ENCODE measurements around the gene PKNOX1. TPM values are rescaled to one million over a fixed set of nuclear protein-coding genes. Genes with fewer than 3 reads are reported as not detected.
"Not testable (repeated sequence)": the region's sequence is repeated elsewhere in the genome, so short reads cannot be mapped to it uniquely, and the experiment has no call there.

PKNOX1 gene
- 10 to 100 TPM; 16.8 to 23.2 TPM for total RNA-seq
- 10 to 100 TPM; 21.6 to 32.0 (median 26.7) TPM for polyA plus RNA-seq (ENCODE audit: insufficient read length in 6 of 6)
- long read RNA-seq, donor 1, full-length matches to known transcripts = 2 of 2 reads
- long read RNA-seq, donor 1, partial matches to known transcripts = 0 of 2 reads
- long read RNA-seq, donor 1, other reads (novel, unspliced or antisense) = 0 of 2 reads
- long read RNA-seq, donor 2, full-length matches to known transcripts = 3 of 3 reads
- long read RNA-seq, donor 2, partial matches to known transcripts = 0 of 3 reads
- long read RNA-seq, donor 2, other reads (novel, unspliced or antisense) = 0 of 3 reads
- long read RNA-seq, donor 3, full-length matches to known transcripts = 5 of 5 reads
- long read RNA-seq, donor 3, partial matches to known transcripts = 0 of 5 reads
- long read RNA-seq, donor 3, other reads (novel, unspliced or antisense) = 0 of 5 reads
- long read RNA-seq, donor 4, partial matches to known transcripts = 3 of 4 reads
- long read RNA-seq, donor 4, other reads (novel, unspliced or antisense) = 1 of 4 reads
- long read RNA-seq, donor 5, full-length matches to known transcripts = 4 of 4 reads
- long read RNA-seq, donor 5, partial matches to known transcripts = 0 of 4 reads
- long read RNA-seq, donor 5, other reads (novel, unspliced or antisense) = 0 of 4 reads
- long read RNA-seq, donor 6, full-length matches to known transcripts = 8 of 8 reads
- long read RNA-seq, donor 6, partial matches to known transcripts = 0 of 8 reads
- long read RNA-seq, donor 6, other reads (novel, unspliced or antisense) = 0 of 8 reads
- long read RNA-seq, donor 7 = 0 reads
- long read RNA-seq, donor 8, full-length matches to known transcripts = 8 of 193 reads
- long read RNA-seq, donor 8, partial matches to known transcripts = 42 of 193 reads
- long read RNA-seq, donor 8, other reads (novel, unspliced or antisense) = 143 of 193 reads
- long read RNA-seq, donor 9 = 0 reads
- long read RNA-seq, donor 10, full-length matches to known transcripts = 6 of 12 reads
- long read RNA-seq, donor 10, partial matches to known transcripts = 2 of 12 reads
- long read RNA-seq, donor 10, other reads (novel, unspliced or antisense) = 4 of 12 reads
- long read RNA-seq, donor 11, full-length matches to known transcripts = 8 of 8 reads
- long read RNA-seq, donor 11, partial matches to known transcripts = 0 of 8 reads
- long read RNA-seq, donor 11, other reads (novel, unspliced or antisense) = 0 of 8 reads
- long read RNA-seq, donor 12, full-length matches to known transcripts = 4 of 142 reads
- long read RNA-seq, donor 12, partial matches to known transcripts = 60 of 142 reads
- long read RNA-seq, donor 12, other reads (novel, unspliced or antisense) = 78 of 142 reads

DNA sequence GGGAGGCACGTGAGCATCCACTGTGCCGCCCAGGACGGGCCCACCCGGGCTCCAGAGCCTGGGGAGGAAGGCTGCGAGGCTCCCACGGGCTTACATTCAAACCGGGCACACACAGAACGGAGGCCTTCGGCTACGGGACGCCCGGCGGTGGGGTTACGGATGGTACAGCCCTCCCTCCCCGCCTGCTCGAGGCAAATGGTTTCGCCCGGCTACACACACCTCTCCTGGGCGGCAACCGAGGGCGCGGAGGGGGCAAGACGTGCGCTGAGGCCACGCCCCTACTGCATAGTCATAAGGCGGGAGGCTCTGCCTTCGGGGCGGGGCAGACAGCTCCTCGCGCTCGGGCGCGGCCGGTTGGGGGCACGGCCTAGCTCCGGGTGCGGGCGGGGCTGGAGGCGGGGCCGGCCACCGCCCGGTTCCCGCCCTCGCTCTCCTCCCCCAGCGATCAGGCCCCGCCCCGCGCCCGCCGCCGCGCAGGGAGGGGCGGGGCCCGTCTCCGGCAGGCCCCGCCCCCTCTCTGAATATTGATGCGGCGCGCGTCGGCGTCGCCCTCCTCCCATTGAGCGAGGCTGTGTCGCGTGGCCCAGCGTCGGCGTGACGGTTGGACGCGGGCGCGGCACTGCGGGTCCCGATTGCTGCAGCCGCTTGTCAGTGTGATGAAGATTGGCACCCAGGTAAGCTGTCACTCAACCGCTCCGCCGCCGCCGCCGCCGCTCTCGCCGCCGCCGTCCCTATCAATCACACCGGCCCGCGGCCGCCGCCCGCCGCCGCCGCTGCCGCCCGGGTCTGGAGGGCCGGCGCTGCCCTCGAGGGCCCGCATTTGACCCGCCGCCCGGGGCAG lies at the start of gene PKNOX1:
Gene PKNOX1 (plus strand): TSS at position 572 of the 841 bp plus-strand sequence. CDS start 29,820 bp downstream, outside the sequence.
- TF ChIP-seq, protein P1, sequence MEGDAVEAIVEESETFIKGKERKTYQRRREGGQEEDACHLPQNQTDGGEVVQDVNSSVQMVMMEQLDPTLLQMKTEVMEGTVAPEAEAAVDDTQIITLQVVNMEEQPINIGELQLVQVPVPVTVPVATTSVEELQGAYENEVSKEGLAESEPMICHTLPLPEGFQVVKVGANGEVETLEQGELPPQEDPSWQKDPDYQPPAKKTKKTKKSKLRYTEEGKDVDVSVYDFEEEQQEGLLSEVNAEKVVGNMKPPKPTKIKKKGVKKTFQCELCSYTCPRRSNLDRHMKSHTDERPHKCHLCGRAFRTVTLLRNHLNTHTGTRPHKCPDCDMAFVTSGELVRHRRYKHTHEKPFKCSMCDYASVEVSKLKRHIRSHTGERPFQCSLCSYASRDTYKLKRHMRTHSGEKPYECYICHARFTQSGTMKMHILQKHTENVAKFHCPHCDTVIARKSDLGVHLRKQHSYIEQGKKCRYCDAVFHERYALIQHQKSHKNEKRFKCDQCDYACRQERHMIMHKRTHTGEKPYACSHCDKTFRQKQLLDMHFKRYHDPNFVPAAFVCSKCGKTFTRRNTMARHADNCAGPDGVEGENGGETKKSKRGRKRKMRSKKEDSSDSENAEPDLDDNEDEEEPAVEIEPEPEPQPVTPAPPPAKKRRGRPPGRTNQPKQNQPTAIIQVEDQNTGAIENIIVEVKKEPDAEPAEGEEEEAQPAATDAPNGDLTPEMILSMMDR (IDR thresholded peaks at IDR 0.05) = peak in 1 of 2 donors; percentile 22
- Histone ChIP-seq H3K9me3 (no peaks in the 10 kb centered on the region), H3K27me3 (no peaks in the 10 kb centered on the region), H3K27ac (peak within 1 kb of the TSS; percentile 96 to 97), H3K4me1 (peaks cover 0 to 36% of the 10 kb centered on the region in 2 donors), H3K4me3 (peak within 1 kb of the TSS; percentile 59 to 67), H3K36me3 (no peaks in the 10 kb centered on the region)
- peak; percentile 95 for ATAC-seq
- intact Hi-C loops (cut with DNase I) = no loop called here
- peak; percentile 97 to 100 (median 100) for DNase-seq

DNA sequence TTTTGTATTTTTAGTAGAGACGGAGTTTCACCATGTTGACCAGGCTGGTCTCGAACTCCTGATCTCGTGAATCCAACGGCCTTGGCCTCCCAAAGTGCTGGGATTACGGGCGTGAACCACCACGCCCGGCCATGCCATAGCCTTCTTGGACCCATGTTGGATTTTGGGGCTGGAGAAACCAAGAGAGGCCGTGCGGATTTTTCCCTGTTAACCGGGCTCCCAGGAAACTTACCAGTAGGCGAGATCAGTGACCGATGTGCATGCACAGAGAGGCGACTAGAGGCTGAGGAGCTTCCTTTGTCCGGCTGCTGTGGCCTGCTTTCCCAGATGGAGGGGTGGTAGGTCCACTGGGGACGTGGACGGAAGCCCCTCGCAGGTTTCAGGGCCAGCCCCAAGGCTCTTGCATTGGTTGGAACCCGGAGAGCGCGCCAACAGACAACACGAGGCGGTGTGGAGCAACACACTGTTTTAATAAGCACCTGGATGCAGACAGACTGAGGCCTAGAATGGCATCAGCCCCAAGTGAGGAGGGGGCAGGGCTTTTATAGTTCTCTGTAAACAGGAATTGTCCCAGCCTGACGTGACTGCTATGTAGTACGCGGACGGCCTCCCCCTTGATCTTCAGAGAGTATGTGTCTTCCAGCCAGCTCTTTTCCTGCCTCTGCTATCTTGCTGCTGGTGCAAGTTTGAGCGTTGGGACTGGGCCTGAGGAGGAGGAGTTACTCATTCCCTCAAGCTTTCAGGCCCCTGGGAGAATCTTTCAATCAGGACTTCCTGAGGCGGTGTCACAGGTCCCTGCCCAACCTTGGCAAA lies 49.0 kb upstream of the PKNOX1 start, which contains the start of gene ERVH48-1:
Gene ERVH48-1 (minus strand): TSS at position 517 of the 813 bp plus-strand sequence. CDS start 6,624 bp downstream, outside the sequence.
- no peak for ATAC-seq

GRCh38 chr21:42927474-42928200 lies 46.7 kb upstream of the PKNOX1 start:
- H3K27ac ChIP-seq; H3K4me3 ChIP-seq; intact Hi-C loops (cut with DNase I); H3K27me3 ChIP-seq; H3K9me3 ChIP-seq; H3K4me1 ChIP-seq; ATAC-seq; H3K36me3 ChIP-seq: not testable (repeated sequence)
- DNase-seq = peak in 1 of 4 donors; percentile 57

More for the DNA sequence above, 49.0 kb upstream of the PKNOX1 start, which contains the start of gene ERVH48-1:
- no peaks in the 10 kb centered on the region for H3K9me3 ChIP-seq
- peak in 2 of 4 donors; percentile 18 to 41 for DNase-seq
- no peaks in the 10 kb centered on the region for H3K36me3 ChIP-seq
- no peaks in the 10 kb centered on the region for H3K27me3 ChIP-seq
- TF ChIP-seq, protein P1 (IDR thresholded peaks at IDR 0.05) = no peak
- peaks cover 0 to 9% of the 10 kb centered on the region in 2 donors for H3K4me1 ChIP-seq
- no peak within 1 kb of the TSS for H3K27ac ChIP-seq
- intact Hi-C loops (cut with DNase I) = no loop called here
- H3K4me3 ChIP-seq = no peak within 1 kb of the TSS

DNA sequence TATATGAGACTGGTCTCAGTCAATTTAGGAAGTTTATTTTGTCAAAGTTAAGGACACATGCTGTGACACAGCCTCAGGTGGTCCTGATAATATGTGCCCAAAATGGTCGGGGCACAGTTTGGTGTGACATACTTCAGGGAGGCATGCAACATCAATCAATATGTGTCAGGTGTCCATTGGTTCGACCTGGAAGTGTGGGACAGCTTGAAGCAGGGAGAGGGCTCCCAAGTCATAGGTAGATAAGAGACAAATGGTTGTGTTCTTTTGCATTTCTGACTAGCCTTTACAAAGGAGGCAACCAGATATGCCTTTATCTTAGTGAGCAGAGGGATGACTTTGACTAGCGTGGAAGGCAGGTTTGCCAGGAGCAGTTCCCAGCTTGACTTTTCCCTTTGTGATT lies 44.4 kb upstream of the PKNOX1 start:
- no peak for ATAC-seq
- intact Hi-C loops (cut with DNase I) = no loop called here

More for the DNA sequence above, 44.4 kb upstream of the PKNOX1 start:
- no peaks in the 10 kb centered on the region for H3K9me3 ChIP-seq
- H3K4me3 ChIP-seq = no peak overlapping the region
- no peaks in the 10 kb centered on the region for H3K4me1 ChIP-seq
- TF ChIP-seq, protein P1 (IDR thresholded peaks at IDR 0.05) = no peak
- no peak overlapping the region for H3K27ac ChIP-seq
- H3K36me3 ChIP-seq = no peaks in the 10 kb centered on the region
- DNase-seq = no peak
- H3K27me3 ChIP-seq = no peaks in the 10 kb centered on the region
